Measurements from ENCODE around the gene CCL14.

The CCL14 gene

GRCh38 chr17:35972066-35972465 lies 14.5 kb downstream of the CCL14 start:
- no peak for DNase-seq (ENCODE audit: low read depth)

GRCh38 chr17:35969558-35970380 lies 16.8 kb downstream of the CCL14 start:
- peak; percentile 74 for TF ChIP-seq CTCF (conservative IDR thresholded peaks at IDR 0.05; ENCODE audit: control insufficient read depth, insufficient read depth, low read depth, low read length)
- no peak overlapping the region for H3K4me3 ChIP-seq (ENCODE audit: control insufficient read depth, low read depth, low read length)
- peak; percentile 75 for DNase-seq (ENCODE audit: low read depth)

More at GRCh38 chr17:35972066-35972465, 14.5 kb downstream of the CCL14 start:
- no peak for TF ChIP-seq CTCF (conservative IDR thresholded peaks at IDR 0.05; ENCODE audit: control insufficient read depth, insufficient read depth, low read depth, low read length)
- H3K4me3 ChIP-seq (ENCODE audit: control insufficient read depth, low read depth, low read length): no peak overlapping the region

DNA sequence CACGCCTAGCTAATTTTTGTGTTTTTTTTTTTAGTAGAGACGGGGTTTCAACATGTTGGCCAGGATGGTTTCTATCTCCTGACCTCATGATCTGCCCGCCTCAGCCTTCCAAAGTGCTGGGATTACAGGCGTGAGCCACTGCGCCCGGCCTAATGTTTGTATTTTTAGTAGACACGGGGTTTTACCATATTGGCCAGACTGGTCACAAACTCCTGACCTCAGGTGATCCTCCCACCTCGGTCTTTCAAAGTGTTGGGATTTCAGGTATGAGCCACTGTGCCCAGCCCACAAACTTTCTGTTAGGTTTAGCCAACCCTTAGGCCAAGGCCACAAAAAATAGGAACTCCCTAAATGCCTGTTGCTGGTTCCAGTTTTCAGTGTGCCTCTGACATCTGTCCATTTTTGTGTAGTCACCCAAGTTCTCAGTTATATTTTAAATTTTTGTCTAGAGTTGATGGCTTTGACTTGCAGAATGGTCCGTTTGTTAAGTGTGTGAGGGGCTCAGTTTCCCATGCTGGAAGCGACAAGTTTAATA lies 17.9 kb downstream of the CCL14 start:
- H3K4me3 ChIP-seq (ENCODE audit: control insufficient read depth, low read depth, low read length): no peak overlapping the region
- no peak for TF ChIP-seq CTCF (conservative IDR thresholded peaks at IDR 0.05; ENCODE audit: control insufficient read depth, insufficient read depth, low read depth, low read length)
- DNase-seq (ENCODE audit: low read depth): no peak

GRCh38 chr17:35965272-35965671 lies 21.3 kb downstream of the CCL14 start:
- H3K4me3 ChIP-seq (ENCODE audit: control insufficient read depth, low read depth, low read length): no peak overlapping the region
- no peak for DNase-seq (ENCODE audit: low read depth)
- TF ChIP-seq CTCF (conservative IDR thresholded peaks at IDR 0.05; ENCODE audit: control insufficient read depth, insufficient read depth, low read depth, low read length): no peak

- TF ChIP-seq CTCF (conservative IDR thresholded peaks at IDR 0.05; ENCODE audit: control insufficient read depth, insufficient read depth, low read depth, low read length): no peak
- DNase-seq (ENCODE audit: low read depth): no peak
- H3K4me3 ChIP-seq (ENCODE audit: control insufficient read depth, low read depth, low read length): no peak overlapping the region
Measured at GRCh38 chr17:35963663-35964062, 22.9 kb downstream of the CCL14 start.

GRCh38 chr17:35953720-35954119 lies 32.8 kb downstream of the CCL14 start:
- no peak for TF ChIP-seq CTCF (conservative IDR thresholded peaks at IDR 0.05; ENCODE audit: control insufficient read depth, insufficient read depth, low read depth, low read length)
- no peak for DNase-seq (ENCODE audit: low read depth)
- H3K4me3 ChIP-seq (ENCODE audit: control insufficient read depth, low read depth, low read length): no peak overlapping the region

Data from fibroblast of mammary gland (primary cell).